Right renal cortex interstitium (tissue), 3 donors: Measurements from ENCODE around the gene ADARB1. TPM values are rescaled to one million over a fixed set of nuclear protein-coding genes. Genes with fewer than 3 reads are reported as not detected.
"Not testable (repeated sequence)": the region's sequence is repeated elsewhere in the genome, so short reads cannot be mapped to it uniquely, and the experiment has no call there.

Source experiments
- DNase-seq, 3 donors: peaks; one replicate each; pipeline ENCODE4 v3.0.0-alpha.2; 2013; ENCODE audit warnings: low read depth in 3 of 3, low spot score in 2 of 3
- polyA plus RNA-seq, 3 donors: library from polyadenylated mRNA; unstranded; fragments of 120-200 nt; gene quantifications; one replicate each; pipeline ENCODE4 v1.2.1, GENCODE V29; 2013; ENCODE audit not compliant: insufficient read length in 3 of 3

ADARB1 gene
- polyA plus RNA-seq, result 10 to 100 TPM; 14.0 to 15.7 (median 14.8) TPM

GRCh38 chr21:45074048-45074817 is at the start of gene ADARB1:
TSS of gene ADARB1 (plus strand) at chr21:45074580. CDS start at chr21:45171657, 97,077 bp downstream.
- DNase-seq, result no peak

GRCh38 chr21:45026066-45026745 is 48.2 kb upstream of the ADARB1 start:
- no peak for DNase-seq

- no peak for DNase-seq
Measured at GRCh38 chr21:45026826-45027225, 47.6 kb upstream of the ADARB1 start.

- no peak for DNase-seq
Measured at GRCh38 chr21:45027241-45028196, 46.9 kb upstream of the ADARB1 start.

GRCh38 chr21:45028645-45029044 is 45.7 kb upstream of the ADARB1 start:
- not testable (repeated sequence) for DNase-seq

- DNase-seq, result no peak
Measured at GRCh38 chr21:45029298-45029947, 45.0 kb upstream of the ADARB1 start.

GRCh38 chr21:45029948-45030681 is 44.3 kb upstream of the ADARB1 start:
- DNase-seq, result no peak

GRCh38 chr21:45030682-45031570 is 43.5 kb upstream of the ADARB1 start:
- no peak for DNase-seq

GRCh38 chr21:45031571-45032191 is 42.7 kb upstream of the ADARB1 start:
- DNase-seq, result no peak

- DNase-seq, result no peak
Measured at GRCh38 chr21:45032332-45032731, 42.0 kb upstream of the ADARB1 start.

GRCh38 chr21:45032977-45033710 is 41.2 kb upstream of the ADARB1 start:
- no peak for DNase-seq

- DNase-seq, result no peak
Measured at GRCh38 chr21:45033791-45034555, 40.4 kb upstream of the ADARB1 start.

GRCh38 chr21:45034556-45035476 is 39.6 kb upstream of the ADARB1 start:
- no peak for DNase-seq

GRCh38 chr21:45035477-45035848 is 38.9 kb upstream of the ADARB1 start:
- no peak for DNase-seq

GRCh38 chr21:45036630-45037029 is 37.8 kb upstream of the ADARB1 start:
- DNase-seq, result no peak

GRCh38 chr21:45037986-45038385 is 36.4 kb upstream of the ADARB1 start:
- DNase-seq, result no peak
